Right renal pelvis (tissue), 4 donors: ENCODE measurements around the gene FBXO27. TPM values are rescaled to one million over a fixed set of nuclear protein-coding genes. Genes with fewer than 3 reads are reported as not detected.
A peak's percentile ranks its signal among the peaks of the same experiment; 100 is the strongest.
"Not testable (repeated sequence)": the region's sequence is repeated elsewhere in the genome, so short reads cannot be mapped to it uniquely, and the experiment has no call there.

ENCODE experiments used
- DNase-seq, 4 donors: peaks; one replicate each; pipeline ENCODE4 v3.0.0-alpha.2; 2013; ENCODE audit warnings: low read depth in 4 of 4, low spot score in 3 of 4, missing footprints in 1 of 4
- polyA plus RNA-seq, 4 donors: library from polyadenylated mRNA; unstranded; fragments of 120-200 nt; gene quantifications; one replicate each; pipeline ENCODE4 v1.2.1, GENCODE V29; 2013; ENCODE audit not compliant: insufficient read length in 4 of 4

Gene FBXO27
- polyA plus RNA-seq, 4 donors = 6.0 to 8.7 (median 7.2) TPM

- no peak for DNase-seq
Measured at GRCh38 chr19:39045506-39045905, 13.2 kb upstream of the FBXO27 start.

GRCh38 chr19:39038098-39038497, 5.7 kb upstream of the FBXO27 start:
- DNase-seq = peak in 1 of 4 donors; percentile 60

GRCh38 chr19:39037194-39037593, 4.8 kb upstream of the FBXO27 start:
- DNase-seq = no peak

GRCh38 chr19:39036581-39036980, 4.2 kb upstream of the FBXO27 start:
- DNase-seq = no peak

GRCh38 chr19:39031368-39032062, 834 bp downstream of the FBXO27 start:
- DNase-seq = peak; percentile 75 to 81 (median 78)

GRCh38 chr19:39030854-39031367, 1.4 kb downstream of the FBXO27 start:
- DNase-seq = no peak

- no peak for DNase-seq
Measured at GRCh38 chr19:39024875-39025641, 7.3 kb downstream of the FBXO27 start.

GRCh38 chr19:39021063-39021462, 11.3 kb downstream of the FBXO27 start:
- DNase-seq = no peak

- DNase-seq = no peak
Measured at GRCh38 chr19:39017646-39018045, 14.7 kb downstream of the FBXO27 start.

- DNase-seq = no peak
Measured at GRCh38 chr19:39017026-39017425, 15.3 kb downstream of the FBXO27 start.

- DNase-seq = no peak
Measured at GRCh38 chr19:39014037-39014436, 18.3 kb downstream of the FBXO27 start.

GRCh38 chr19:39009001-39009400, 23.3 kb downstream of the FBXO27 start:
- DNase-seq = no peak

- DNase-seq = no peak
Measured at GRCh38 chr19:39008137-39008536, 24.2 kb downstream of the FBXO27 start.

GRCh38 chr19:39007096-39007495, 25.3 kb downstream of the FBXO27 start:
- no peak for DNase-seq

GRCh38 chr19:39004403-39004802, 27.9 kb downstream of the FBXO27 start:
- no peak for DNase-seq

- no peak for DNase-seq
Measured at GRCh38 chr19:39003796-39004195, 28.6 kb downstream of the FBXO27 start.

- DNase-seq = no peak
Measured at GRCh38 chr19:39003188-39003587, 29.2 kb downstream of the FBXO27 start.

GRCh38 chr19:39001041-39001440, 31.3 kb downstream of the FBXO27 start:
- no peak for DNase-seq

GRCh38 chr19:38997576-38997975, 34.8 kb downstream of the FBXO27 start:
- DNase-seq = not testable (repeated sequence)

- no peak for DNase-seq
Measured at GRCh38 chr19:38993271-38993670, 39.1 kb downstream of the FBXO27 start.

GRCh38 chr19:38990949-38991697, 41.2 kb downstream of the FBXO27 start:
- no peak for DNase-seq
